ENCODE measurements around the gene ARMH1.
"Not testable (repeated sequence)": the region's sequence is repeated elsewhere in the genome, so short reads cannot be mapped to it uniquely, and the experiment has no call there.

The ARMH1 gene

GRCh38 chr1:44681905-44682882, 7.7 kb downstream of the ARMH1 start:
- intact Hi-C loops (cut with DNase I): no loop called here
- DNase-seq: no peak

DNA sequence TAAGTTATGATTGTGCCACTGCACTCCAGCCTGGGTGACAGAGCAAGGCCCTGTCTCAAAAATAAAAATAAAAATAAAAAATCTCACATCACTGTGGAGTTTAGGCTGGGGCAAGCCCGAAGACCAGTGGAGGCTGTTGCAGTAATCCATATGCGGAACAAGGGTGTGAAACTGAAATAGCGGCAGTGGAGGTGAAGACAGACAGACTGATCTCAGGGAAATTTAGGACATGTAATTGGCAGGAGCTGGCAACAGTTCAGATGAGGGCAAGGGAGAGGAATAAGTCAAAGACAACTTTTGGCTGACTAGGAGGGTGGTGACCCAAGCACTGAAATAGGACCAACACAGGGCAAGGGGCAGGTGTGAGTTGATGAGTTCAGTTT, 8.4 kb downstream of the ARMH1 start:
- no peak for DNase-seq
- intact Hi-C loops (cut with DNase I): no loop called here

GRCh38 chr1:44684525-44684924, 10.0 kb downstream of the ARMH1 start:
- intact Hi-C loops (cut with DNase I): no loop called here
- DNase-seq: no peak

DNA sequence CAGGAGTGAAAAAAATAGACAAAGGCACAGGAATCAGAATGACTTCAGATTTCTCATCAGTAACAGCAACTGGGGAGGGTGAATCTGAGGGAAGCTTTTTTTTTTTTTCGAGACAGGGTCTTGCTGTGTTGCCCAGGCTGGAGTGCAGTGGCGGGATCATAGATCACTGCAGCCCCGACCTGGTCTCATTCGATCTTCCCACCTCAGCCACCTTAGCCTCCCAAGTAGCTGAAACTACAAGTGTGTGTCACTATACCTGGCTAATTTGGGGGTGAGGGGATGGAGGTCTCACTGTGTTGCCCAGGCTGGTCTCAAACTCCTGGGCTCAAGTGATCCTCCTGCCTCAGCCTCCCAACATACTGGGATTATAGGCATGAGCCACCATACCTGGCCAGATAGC, 10.7 kb downstream of the ARMH1 start:
- intact Hi-C loops (cut with DNase I): no loop called here
- no peak for DNase-seq

- intact Hi-C loops (cut with DNase I): no loop called here
Measured at GRCh38 chr1:44685881-44686280, 11.4 kb downstream of the ARMH1 start.

GRCh38 chr1:44688760-44689446, 14.4 kb downstream of the ARMH1 start:
- intact Hi-C loops (cut with DNase I): no loop called here
- DNase-seq: no peak

More at GRCh38 chr1:44685881-44686280, 11.4 kb downstream of the ARMH1 start:
- no peak for DNase-seq

- no peak for DNase-seq
Measured at GRCh38 chr1:44689447-44689765, 14.9 kb downstream of the ARMH1 start.

DNA sequence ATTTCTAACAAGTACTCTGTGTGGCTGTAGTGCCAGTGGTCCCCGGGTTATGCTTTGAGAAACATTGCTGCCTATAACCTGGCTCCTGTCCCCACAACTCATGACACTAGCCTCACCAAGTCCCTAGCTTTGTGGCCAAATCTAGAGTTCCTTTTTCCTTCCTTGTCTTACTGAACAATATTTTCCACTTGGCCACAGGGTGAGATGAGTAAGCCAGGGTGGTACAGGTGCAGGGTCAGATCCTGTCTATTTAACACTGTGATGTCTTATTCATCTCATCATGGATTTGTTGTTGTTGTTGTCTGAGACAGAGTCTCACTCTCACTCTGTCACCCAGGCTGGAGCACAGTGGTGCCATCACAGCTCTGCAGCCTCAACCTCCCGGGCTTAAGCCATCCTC, 18.6 kb downstream of the ARMH1 start:
- intact Hi-C loops (cut with DNase I): no loop called here
- no peak for DNase-seq

More at GRCh38 chr1:44689447-44689765, 14.9 kb downstream of the ARMH1 start:
- intact Hi-C loops (cut with DNase I): no loop called here

GRCh38 chr1:44693900-44694299, 19.4 kb downstream of the ARMH1 start:
- no peak for DNase-seq
- intact Hi-C loops (cut with DNase I): no loop called here

DNA sequence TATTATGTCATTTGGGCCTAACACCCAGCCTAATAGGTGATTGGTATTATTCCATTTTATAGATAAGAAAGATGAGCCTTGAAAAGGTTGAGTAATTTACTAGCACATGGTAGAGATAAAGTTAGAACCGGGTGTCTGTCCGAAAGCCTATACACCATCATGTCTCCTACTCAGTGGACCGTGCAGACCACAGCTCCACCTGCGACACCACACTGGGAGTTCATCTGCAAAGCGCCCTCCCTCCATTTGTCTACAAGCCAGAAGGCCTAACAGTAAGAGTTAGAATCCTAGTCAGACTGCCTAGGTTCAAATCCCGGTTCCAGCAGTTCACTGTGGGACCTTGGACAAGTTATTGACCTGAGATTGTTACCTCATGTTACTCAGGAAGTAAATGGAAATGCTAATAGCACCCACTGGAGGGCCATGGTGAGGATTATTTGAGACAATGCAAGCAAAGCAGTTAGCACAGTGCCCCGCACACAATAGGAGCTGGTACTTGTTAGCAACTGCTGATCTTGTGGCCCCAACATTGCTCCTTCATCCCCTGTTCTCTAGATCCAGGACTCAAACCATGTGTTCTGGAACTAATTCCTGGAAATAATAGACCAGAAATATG, 20.5 kb downstream of the ARMH1 start:
- intact Hi-C loops (cut with DNase I): no loop called here
- DNase-seq: no peak

DNA sequence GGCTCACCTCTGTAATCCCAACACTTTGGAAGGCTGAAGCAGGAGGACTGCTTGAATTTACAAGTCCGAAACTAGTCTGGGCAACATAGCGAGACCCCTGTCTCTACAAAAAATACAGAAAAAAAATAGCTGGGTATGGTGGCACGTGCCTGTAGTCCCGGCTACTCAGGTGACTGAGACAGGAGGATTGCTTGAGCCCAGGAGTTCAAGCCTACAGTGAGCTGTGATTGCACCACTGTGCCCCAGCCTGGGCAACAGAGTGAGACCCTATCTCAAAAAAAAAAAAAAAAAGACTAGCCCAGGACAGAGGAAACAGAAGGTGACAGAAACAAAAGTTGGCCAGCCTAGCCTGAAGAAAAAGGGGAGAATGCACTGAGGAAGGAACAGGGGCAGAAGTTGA, 21.2 kb downstream of the ARMH1 start:
- DNase-seq: no peak
- intact Hi-C loops (cut with DNase I): no loop called here

GRCh38 chr1:44696101-44696500, 21.6 kb downstream of the ARMH1 start:
- intact Hi-C loops (cut with DNase I): no loop called here
- DNase-seq: no peak

GRCh38 chr1:44696789-44697345, 22.4 kb downstream of the ARMH1 start:
- intact Hi-C loops (cut with DNase I): no loop called here

GRCh38 chr1:44698138-44698537, 23.6 kb downstream of the ARMH1 start:
- DNase-seq: no peak
- intact Hi-C loops (cut with DNase I): no loop called here

More at GRCh38 chr1:44696789-44697345, 22.4 kb downstream of the ARMH1 start:
- DNase-seq: peak in 3 of 42 donors; percentile 9 to 14 (median 12)

GRCh38 chr1:44699375-44699774, 24.9 kb downstream of the ARMH1 start:
- DNase-seq; intact Hi-C loops (cut with DNase I): not testable (repeated sequence)

DNA sequence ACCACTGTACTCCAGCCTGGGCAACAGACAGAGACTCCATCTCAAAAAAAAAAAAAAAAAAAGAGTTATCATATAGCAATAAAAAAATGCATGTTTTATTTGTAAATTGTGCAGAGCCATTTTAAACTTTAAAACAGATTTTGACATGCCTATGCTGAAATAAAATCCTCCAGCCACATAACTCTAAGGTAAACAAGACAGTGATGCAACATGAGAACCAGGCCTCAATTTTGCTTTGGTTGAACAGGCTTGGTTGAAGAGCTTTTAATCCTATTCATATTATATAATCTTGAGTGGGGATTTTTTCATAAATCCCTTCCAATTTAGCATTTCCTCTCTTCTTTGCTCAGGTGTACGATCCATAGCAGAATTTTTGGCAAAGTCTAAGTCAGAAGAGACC, 26.1 kb downstream of the ARMH1 start:
- DNase-seq: no peak
- intact Hi-C loops (cut with DNase I): no loop called here

- no peak for DNase-seq
- intact Hi-C loops (cut with DNase I): no loop called here
Measured at GRCh38 chr1:44701141-44701573, 26.6 kb downstream of the ARMH1 start.

DNA sequence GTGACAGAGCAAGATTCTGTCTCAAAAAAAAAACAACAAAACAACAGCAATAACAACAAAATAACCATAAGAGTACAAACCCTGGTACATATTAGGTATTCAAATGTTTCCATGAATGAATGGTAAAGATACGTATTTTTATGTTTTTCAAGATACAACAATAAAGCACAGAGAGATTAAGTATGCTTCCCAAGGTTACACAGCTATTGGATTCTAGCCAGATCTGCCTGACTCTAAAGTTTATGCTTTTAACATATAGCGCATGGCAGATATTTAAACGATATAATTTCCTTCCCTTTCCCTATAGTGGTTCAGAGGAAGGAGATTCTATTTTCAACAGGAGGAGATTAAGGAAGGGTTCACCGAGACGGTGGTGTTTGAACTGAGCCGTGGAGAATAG, 31.0 kb downstream of the ARMH1 start:
- DNase-seq: no peak
- intact Hi-C loops (cut with DNase I): no loop called here

- DNase-seq: no peak
- intact Hi-C loops (cut with DNase I): no loop called here
Measured at GRCh38 chr1:44705938-44706337, 31.4 kb downstream of the ARMH1 start.

All from head of caudate nucleus (tissue), 42 donors.